H1 (cell line): ENCODE results near the gene ID2. TPM values are rescaled to one million over a fixed set of nuclear protein-coding genes. Genes with fewer than 3 reads are reported as not detected.

Source experiments
- CTCF ChIA-PET: fragments of 300-600 bp; sonication (Branson Sonifier 250); formaldehyde crosslinking; loops from one replicate; lab custom pipeline; 2021; ENCODE audit not compliant: partially characterized antibody; lab: Charles Lee
- POLR2A ChIA-PET: fragments of 300-600 bp; sonication (Branson Sonifier 250); formaldehyde crosslinking; loops from one replicate; lab custom pipeline; 2021; ENCODE audit warnings: inconsistent platforms; ENCODE audit not compliant: partially characterized antibody; lab: Charles Lee
- DNase-seq, 2 experiments: peaks; one replicate each; pipeline versions ENCODE4 v3.0.0 to v3.0.0-alpha.2; 2010 to 2022; ENCODE audit warnings: low spot score in 2 of 2, low read depth in 1 of 2, mixed read lengths in 1 of 2
- FAIRE-seq: peaks from 2 replicates; lab custom pipeline; 2011; peaks lifted over from hg19 to GRCh38; lab: Jason Lieb, UNC
- H2AFZ ChIP-seq: 2 replicates; pipeline ENCODE4 v1.8.1; 2012; ENCODE audit warnings: low read length, inconsistent platforms
- H2AK5ac ChIP-seq: 2 replicates; pipeline ENCODE4 v1.6.1; 2013; ENCODE audit warnings: low read depth, low read length
- H2BK120ac ChIP-seq: replicated peaks from 2 replicates; pipeline ENCODE3; 2013; ENCODE audit warnings: low read depth, low read length, inconsistent platforms
- H2BK12ac ChIP-seq: 2 replicates; pipeline ENCODE4 v1.6.1; 2013; ENCODE audit warnings: low read depth, low read length
- H2BK15ac ChIP-seq: 2 replicates; pipeline ENCODE4 v1.6.1; 2013; ENCODE audit warnings: low read length
- H2BK20ac ChIP-seq: 2 replicates; pipeline ENCODE4 v1.6.1; 2013; ENCODE audit warnings: low read length
- H2BK5ac ChIP-seq: 2 replicates; pipeline ENCODE4 v1.6.1; 2013; ENCODE audit warnings: low read depth, low read length
- H3K14ac ChIP-seq: 2 replicates; pipeline ENCODE4 v1.6.1; 2013; ENCODE audit warnings: inconsistent platforms; ENCODE audit not compliant: insufficient read length
- H3K18ac ChIP-seq: 2 replicates; pipeline ENCODE4 v1.6.1; 2013; ENCODE audit warnings: low read length; ENCODE audit errors: extremely low read depth
- H3K23ac ChIP-seq: 2 replicates; pipeline ENCODE4 v1.6.1; 2013; ENCODE audit warnings: inconsistent platforms; ENCODE audit not compliant: insufficient read length
- H3K23me2 ChIP-seq: 2 replicates; pipeline ENCODE4 v1.6.1; 2013; ENCODE audit warnings: low read depth, low read length
- H3K27ac ChIP-seq: 2 replicates; pipeline ENCODE4 v1.6.1; 2011; ENCODE audit warnings: low read depth, low read length, inconsistent platforms
- H3K27me3 ChIP-seq, 4 experiments: replicated peaks in 1 of 4; 1 replicate in 1 of 4; 2 replicates in 3 of 4; pipeline versions ENCODE4 v1.6.1 to v1.8.1; 2011 to 2013; ENCODE audit warnings: low read length in 3 of 4, mild to moderate bottlenecking in 3 of 4, inconsistent platforms in 2 of 4, mixed read lengths in 2 of 4, moderate library complexity in 1 of 4; ENCODE audit not compliant: control insufficient read depth in 3 of 4, insufficient read depth in 3 of 4; ENCODE audit errors: extremely low read depth in 1 of 4
- H3K36me3 ChIP-seq, 4 experiments: 2 replicates each; pipeline versions ENCODE4 v1.6.1 to v1.8.1; 2011 to 2013; ENCODE audit warnings: mild to moderate bottlenecking in 4 of 4, low read length in 3 of 4, moderate library complexity in 2 of 4, control low read depth in 1 of 4, inconsistent platforms in 1 of 4; ENCODE audit not compliant: insufficient read depth in 4 of 4, control insufficient read depth in 2 of 4
- H3K4ac ChIP-seq: replicated peaks from 2 replicates; pipeline ENCODE3; 2013; ENCODE audit warnings: low read length, low read depth, mixed read lengths, inconsistent platforms; ENCODE audit not compliant: insufficient read length
- H3K4me1 ChIP-seq, 4 experiments: replicated peaks in 1 of 4; 1 replicate in 1 of 4; 2 replicates in 3 of 4; pipeline versions ENCODE4 v1.6.1 to v1.8.1; 2011 to 2013; ENCODE audit warnings: low read length in 3 of 4, inconsistent platforms in 2 of 4, mixed read lengths in 1 of 4; ENCODE audit not compliant: insufficient read depth in 4 of 4, control insufficient read depth in 3 of 4
- H3K4me2 ChIP-seq, 2 experiments: 2 replicates each; pipeline versions ENCODE4 v1.6.1 to v1.8.1; 2011 to 2013; ENCODE audit warnings: low read depth in 2 of 2, low read length in 2 of 2, control low read depth in 1 of 2, inconsistent platforms in 1 of 2, mild to moderate bottlenecking in 1 of 2; ENCODE audit not compliant: insufficient read depth in 1 of 2
- H3K4me3 ChIP-seq, 4 experiments: fragments of 200-600, 300-600 bp in 1 of 4; sonication (generic), shearing (Covaris generic), sonication (Bioruptor Twin) in 1 of 4; 2 replicates each; pipeline versions ENCODE4 v1.5.1 to v1.8.1; 2011 to 2016; ENCODE audit warnings: low read length in 4 of 4, low read depth in 3 of 4, control low read depth in 2 of 4, inconsistent platforms in 2 of 4, mild to moderate bottlenecking in 2 of 4, mixed read lengths in 1 of 4, moderate library complexity in 1 of 4; ENCODE audit not compliant: insufficient read depth in 2 of 4; ENCODE audit errors: extremely low read depth in 1 of 4
- H3K56ac ChIP-seq: replicated peaks from 2 replicates; pipeline ENCODE3; 2013; ENCODE audit warnings: low read depth, mild to moderate bottlenecking, mixed read lengths, low read length, inconsistent platforms; ENCODE audit not compliant: insufficient read length
- H3K79me1 ChIP-seq: 2 replicates; pipeline ENCODE4 v1.6.1; 2013; ENCODE audit warnings: low read depth, low read length, control low read depth
- H3K79me2 ChIP-seq, 2 experiments: 2 replicates each; pipeline versions ENCODE4 v1.6.1 to v1.8.1; 2012 to 2013; ENCODE audit warnings: low read length in 2 of 2, mild to moderate bottlenecking in 2 of 2, inconsistent platforms in 1 of 2; ENCODE audit not compliant: insufficient read depth in 2 of 2, control insufficient read depth in 1 of 2
- H3K9ac ChIP-seq, 4 experiments: replicated peaks in 1 of 4; 1 replicate in 1 of 4; 2 replicates in 3 of 4; pipeline versions ENCODE4 v1.6.1 to v1.8.1; 2011 to 2013; ENCODE audit warnings: low read depth in 3 of 4, low read length in 3 of 4, control low read depth in 2 of 4, mild to moderate bottlenecking in 2 of 4, moderate library complexity in 2 of 4, inconsistent platforms in 1 of 4; ENCODE audit errors: extremely low read depth in 1 of 4
- H3K9me3 ChIP-seq, 2 experiments: 2 replicates each; pipeline versions ENCODE4 v1.6.1 to v1.8.1; 2012 to 2013; ENCODE audit warnings: mild to moderate bottlenecking in 2 of 2, moderate library complexity in 2 of 2, control low read depth in 1 of 2, inconsistent platforms in 1 of 2, low read depth in 1 of 2, low read length in 1 of 2, mixed read lengths in 1 of 2; ENCODE audit not compliant: insufficient read depth in 2 of 2
- H4K20me1 ChIP-seq, 2 experiments: replicated peaks in 1 of 2; 2 replicates each; pipeline versions ENCODE3 to v1.8.1; 2011 to 2013; ENCODE audit warnings: inconsistent platforms in 2 of 2, low read length in 2 of 2, mild to moderate bottlenecking in 1 of 2; ENCODE audit not compliant: insufficient read depth in 2 of 2, control insufficient read depth in 1 of 2
- H4K5ac ChIP-seq: 2 replicates; pipeline ENCODE4 v1.6.1; 2013; ENCODE audit warnings: low read length, low read depth, mixed read lengths, inconsistent platforms; ENCODE audit not compliant: insufficient read length
- H4K8ac ChIP-seq: 2 replicates; pipeline ENCODE4 v1.8.0; 2013; ENCODE audit warnings: mild to moderate bottlenecking, moderate library complexity, low read length, inconsistent platforms; ENCODE audit not compliant: insufficient read depth; ENCODE audit errors: extremely low read depth
- H4K91ac ChIP-seq: replicated peaks from 2 replicates; pipeline ENCODE3; 2013; ENCODE audit warnings: low read length, mixed read lengths, inconsistent platforms; ENCODE audit not compliant: insufficient read length
- GABPA ChIP-seq: IDR thresholded peaks from 2 replicates; pipeline ENCODE4 v1.6.1; 2011; ENCODE audit warnings: mild to moderate bottlenecking, low read length, moderate library complexity, borderline replicate concordance; ENCODE audit not compliant: insufficient read depth
- RAD21 ChIP-seq, 2 experiments: IDR thresholded peaks in 1 of 2; conservative IDR thresholded peaks in 1 of 2; 2 replicates each; pipeline ENCODE4 v1.6.1; 2011; ENCODE audit warnings: low read depth in 2 of 2, low read length in 2 of 2, improper control_type of control experiment in 1 of 2, inconsistent platforms in 1 of 2, mild to moderate bottlenecking in 1 of 2, moderate library complexity in 1 of 2
- WGBS, 2 experiments: shearing (Covaris generic) in 1 of 2; methylation state at CpG; one replicate each; pipeline versions ENCODE4 v1.1.6 to v1.1.7; 2013 to 2015; ENCODE audit warnings: low lambda C conversion rate in 2 of 2, mixed read lengths in 2 of 2, inconsistent platforms in 1 of 2, low coverage in 1 of 2, missing lambda C conversion rate in 1 of 2; ENCODE audit not compliant: insufficient replicate concordance in 2 of 2, insufficient coverage in 1 of 2, insufficient read length in 1 of 2; ENCODE audit errors: extremely low coverage in 1 of 2, missing lambda C conversion rate in 1 of 2; 5-methylcytosine and 5-hydroxymethylcytosine counted together
- polyA plus RNA-seq, 7 experiments: library from polyadenylated mRNA; depleted of rRNA in 3 of 7; stranded (reverse) in 5 of 7; unstranded in 2 of 7; fragments of >200 nt in 5 of 7; fragments of 200-250 nt in 2 of 7; gene quantifications; 1 replicate in 5 of 7; 2 replicates in 1 of 7; 4 replicates in 1 of 7; pipeline versions ENCODE4 v1.2.1 to v1.2.3, GENCODE V29; 2011 to 2013; ENCODE audit warnings: missing spikeins in 2 of 7, mixed read lengths in 2 of 7
- total RNA-seq: library from RNA; stranded (reverse); fragmentation: NEBNext Ultra II Directional; extraction: Animal tissue kit (Norgen Biotek cat#: 25700); gene quantifications from 2 replicates; pipeline ENCODE4 v1.2.1, GENCODE V29; 2021

The ID2 gene
- total and polyA plus RNA-seq, 2 of the 8 experiments (the other 6 are each of a cell fraction or from before 2014, with no cell fraction given) = 36.7 to 214 TPM

GRCh38 chr2:8701681-8702379, 20.0 kb downstream of the ID2 start:
- Histone ChIP-seq H3K23ac (no peak overlapping the region), H3K14ac (no peak overlapping the region), H3K56ac (no peak overlapping the region), H3K4me3 (no peak overlapping the region), H3K9ac (no peak overlapping the region), H3K79me1 (no peaks in the 10 kb centered on the region), H4K8ac (no peak overlapping the region), H2AFZ (no peak overlapping the region), H3K18ac (no peak overlapping the region), H4K5ac (no peak overlapping the region), H3K23me2 (no peaks in the 10 kb centered on the region; the same call in 1 of the 2 replicates), H3K27me3 (no peaks in the 10 kb centered on the region), H3K4me1 (no peaks in the 10 kb centered on the region; a peak in 1 of 7 replicates), H2BK15ac (no peak overlapping the region), H3K79me2 (no peaks in the 10 kb centered on the region), H4K91ac (no peak overlapping the region), H3K4me2 (no peak overlapping the region), H2AK5ac (no peak overlapping the region), H3K27ac (no peak overlapping the region), H3K4ac (no peak overlapping the region), H4K20me1 (no peaks in the 10 kb centered on the region), H2BK5ac (no peak overlapping the region), H2BK120ac (no peak overlapping the region), H2BK12ac (no peak overlapping the region), H2BK20ac (no peak overlapping the region), H3K9me3 (no peaks in the 10 kb centered on the region), H3K36me3 (no peaks in the 10 kb centered on the region)
- TF ChIP-seq RAD21 (IDR thresholded peaks at IDR 0.05 in 1 of 2, conservative IDR thresholded peaks at IDR 0.05 in 1 of 2; ENCODE audit: low read depth in 2 of 2, low read length in 2 of 2) (0 out of 4 replicates have a peak, but pooled peaks of 1 of the 2 experiments have one; percentile 9), GABPA (no peak)
- FAIRE-seq = no peak
- WGBS, 2 experiments = 91% methylated on average over 16 of the region's 16 CpGs; no CpG with 5 or more reads in 1 of the 2 experiments
- no peak for DNase-seq
- ChIA-PET CTCF (interaction anchor here (0.7 to 1.4 kb wide), 3 partner anchors 23 to 663 kb away, joined by 3 to 4 read pairs (median 3); no protein-coding TSS in a partner anchor), POLR2A (interaction anchor here (1.1 kb wide), 1 partner anchor 17 kb away, joined by 3 read pairs; no protein-coding TSS in a partner anchor)
